ENCODE measurements around the gene MEI1.
"Not testable (repeated sequence)": the region's sequence is repeated elsewhere in the genome, so short reads cannot be mapped to it uniquely, and the experiment has no call there.

MEI1 gene, protein sequence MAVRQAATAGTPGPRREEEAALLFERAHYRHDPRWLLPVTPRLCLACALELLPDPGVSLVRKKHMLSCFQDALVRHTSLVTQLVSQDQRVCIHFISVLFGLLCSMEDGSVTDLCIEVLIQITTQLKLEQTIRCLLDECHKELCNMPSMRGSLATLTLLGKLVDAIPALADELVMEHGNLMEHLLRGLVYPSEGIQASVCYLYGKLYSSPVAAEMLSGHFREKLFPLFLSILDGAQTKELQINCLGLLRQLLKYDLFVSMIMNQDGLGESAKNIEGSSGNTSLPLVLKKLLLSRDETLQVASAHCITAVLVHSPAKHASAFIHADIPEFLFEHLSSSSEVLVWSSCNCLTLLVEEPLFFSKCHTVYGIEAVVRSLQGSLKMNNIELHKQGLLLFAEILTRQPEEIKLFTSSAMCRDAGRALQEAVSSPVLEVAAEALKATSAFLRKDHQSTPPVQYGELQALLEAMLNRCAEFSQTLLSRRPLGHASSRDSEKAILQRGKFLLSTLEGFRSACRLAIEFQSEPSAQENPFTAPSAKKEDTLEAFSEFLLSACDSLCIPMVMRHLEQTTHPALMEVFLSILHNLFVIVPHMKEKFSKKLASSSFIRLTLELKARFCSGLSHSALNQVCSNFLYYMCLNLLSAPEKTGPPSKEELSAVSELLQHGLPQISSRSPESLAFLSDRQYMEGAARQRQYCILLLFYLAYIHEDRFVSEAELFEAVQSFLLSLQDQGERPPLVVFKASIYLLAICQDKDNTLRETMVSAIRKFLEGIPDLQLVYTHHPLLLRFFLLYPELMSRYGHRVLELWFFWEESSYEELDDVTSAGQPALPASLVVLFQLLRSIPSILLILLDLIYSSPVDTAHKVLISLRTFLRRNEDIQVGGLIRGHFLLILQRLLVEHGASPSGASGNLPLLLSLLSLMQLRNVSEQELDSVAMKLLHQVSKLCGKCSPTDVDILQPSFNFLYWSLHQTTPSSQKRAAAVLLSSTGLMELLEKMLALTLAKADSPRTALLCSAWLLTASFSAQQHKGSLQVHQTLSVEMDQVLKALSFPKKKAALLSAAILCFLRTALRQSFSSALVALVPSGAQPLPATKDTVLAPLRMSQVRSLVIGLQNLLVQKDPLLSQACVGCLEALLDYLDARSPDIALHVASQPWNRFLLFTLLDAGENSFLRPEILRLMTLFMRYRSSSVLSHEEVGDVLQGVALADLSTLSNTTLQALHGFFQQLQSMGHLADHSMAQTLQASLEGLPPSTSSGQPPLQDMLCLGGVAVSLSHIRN

DNA sequence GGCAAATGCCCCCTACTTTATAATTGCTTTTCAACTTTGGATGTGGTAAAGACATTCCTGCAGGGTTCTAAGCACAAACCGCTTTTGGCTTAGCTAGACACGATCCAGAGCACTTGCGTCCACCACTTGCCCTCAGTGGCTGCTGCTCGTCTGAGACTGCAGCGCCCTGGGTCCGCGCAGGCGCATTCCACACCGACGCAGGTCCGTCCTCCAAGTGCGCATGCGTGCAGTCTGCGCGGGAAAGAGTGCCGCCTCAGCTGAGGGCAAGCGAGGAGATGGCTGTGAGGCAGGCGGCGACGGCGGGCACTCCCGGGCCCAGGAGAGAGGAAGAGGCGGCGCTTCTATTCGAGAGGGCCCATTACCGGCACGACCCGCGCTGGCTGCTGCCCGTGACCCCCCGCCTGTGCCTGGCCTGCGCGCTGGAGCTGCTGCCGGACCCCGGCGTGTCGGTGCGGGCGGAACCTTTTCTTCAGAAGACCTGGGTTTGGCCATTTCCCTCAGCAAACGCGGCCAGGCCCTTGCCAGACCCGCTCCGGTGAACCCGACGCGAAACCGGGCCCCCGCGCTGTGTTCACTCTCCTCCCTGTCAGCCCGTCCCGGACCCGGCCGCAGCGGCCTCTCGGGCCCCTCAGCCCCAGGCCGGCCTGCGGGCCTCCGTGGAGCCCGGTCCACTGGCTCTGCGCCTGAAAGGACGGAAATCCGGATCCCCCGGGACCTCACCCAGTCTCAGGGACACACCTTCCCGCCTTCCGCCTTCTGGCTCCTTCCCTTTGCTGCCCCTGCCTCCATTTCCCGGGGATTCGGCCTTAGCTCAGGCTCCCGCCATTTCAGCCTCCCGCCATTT is at the start of gene MEI1:
TSS of gene MEI1 (plus strand) at position 240 of the 844 bp plus-strand sequence. CDS start at position 276, 36 bp downstream.
- DNase-seq (ENCODE audit: low read depth in 2 of 2) = peak; percentile 85 to 86

DNA sequence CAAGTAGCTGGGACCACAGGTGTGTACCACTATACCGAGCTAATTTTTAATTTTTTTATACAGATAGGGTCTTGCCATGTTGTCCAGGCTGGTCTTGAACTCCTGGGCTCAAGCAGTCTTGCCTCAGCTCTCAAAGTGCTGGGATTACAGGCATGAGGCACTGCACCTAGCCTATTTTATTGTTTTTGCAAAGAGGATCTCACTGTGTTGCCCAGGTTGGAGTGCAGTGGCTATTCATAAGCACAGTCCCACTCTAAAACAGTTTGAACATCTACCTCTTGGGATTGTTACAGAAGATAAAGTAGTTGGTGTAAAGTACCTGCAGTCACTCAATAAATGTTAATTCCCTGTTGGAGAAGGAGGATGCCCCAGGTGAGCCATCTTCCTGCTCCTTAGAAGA is 49.1 kb upstream of the MEI1 start:
- DNase-seq (ENCODE audit: low read depth in 2 of 2) = no peak

DNA sequence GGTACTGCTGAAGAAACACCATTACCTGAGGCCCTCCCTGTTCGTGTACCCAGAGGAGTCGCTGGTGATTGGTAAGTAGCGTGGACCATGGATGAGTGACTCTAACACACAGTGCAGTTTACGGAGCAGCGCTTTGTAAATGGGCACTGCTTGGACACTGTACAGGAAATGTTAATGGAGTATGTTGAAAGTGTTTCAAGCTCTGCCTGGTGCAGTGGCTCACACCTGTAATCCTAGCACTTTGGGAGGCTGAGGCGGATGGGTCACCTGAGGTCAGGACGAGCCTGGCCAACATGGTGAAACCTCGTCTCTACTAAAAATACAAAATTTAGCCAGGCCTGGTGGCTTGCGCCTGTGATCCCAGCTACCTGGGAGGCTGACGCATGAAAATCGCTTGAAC is 48.5 kb upstream of the MEI1 start:
- DNase-seq (ENCODE audit: low read depth in 2 of 2) = no peak

DNA sequence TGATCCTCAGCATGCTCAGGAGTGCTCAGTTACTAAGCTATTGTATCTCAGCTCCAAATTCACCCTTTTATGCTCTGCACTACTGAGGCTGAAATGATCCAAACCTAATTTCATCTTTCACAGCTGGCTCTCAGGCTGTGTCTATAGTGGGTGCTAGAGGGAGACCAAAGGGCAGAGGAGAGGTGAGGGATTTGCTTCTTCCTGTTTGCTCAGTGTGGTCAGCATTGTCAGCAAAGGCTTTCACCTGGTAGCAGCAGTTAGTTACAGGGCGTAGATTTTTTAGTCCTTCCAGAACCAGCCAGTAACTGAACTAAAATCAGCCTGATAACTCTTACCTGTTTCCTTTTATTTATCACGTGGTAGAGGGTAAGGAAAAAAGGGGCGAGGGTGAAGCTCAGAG is 45.0 kb upstream of the MEI1 start:
- no peak for DNase-seq (ENCODE audit: low read depth in 2 of 2)

DNA sequence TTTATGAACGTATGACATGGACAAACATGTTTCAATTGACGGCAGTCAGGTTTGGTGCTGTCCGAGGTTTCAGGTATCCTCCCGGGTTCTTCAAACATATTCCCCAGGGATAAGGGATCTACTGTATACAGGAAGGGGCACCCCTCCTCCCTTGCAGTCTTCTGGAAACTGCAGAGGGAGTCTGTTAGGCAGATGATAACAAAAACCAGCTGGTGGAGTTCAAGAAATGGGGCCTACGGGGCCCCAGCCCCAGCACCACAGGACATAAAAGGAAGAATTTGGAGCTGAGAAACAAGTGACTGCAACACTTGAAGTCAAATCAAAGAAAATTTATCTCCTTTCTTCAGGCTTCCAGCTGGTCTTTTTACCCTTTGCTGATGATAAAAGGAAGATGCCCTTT is 42.7 kb upstream of the MEI1 start:
- DNase-seq (ENCODE audit: low read depth in 2 of 2) = no peak

DNA sequence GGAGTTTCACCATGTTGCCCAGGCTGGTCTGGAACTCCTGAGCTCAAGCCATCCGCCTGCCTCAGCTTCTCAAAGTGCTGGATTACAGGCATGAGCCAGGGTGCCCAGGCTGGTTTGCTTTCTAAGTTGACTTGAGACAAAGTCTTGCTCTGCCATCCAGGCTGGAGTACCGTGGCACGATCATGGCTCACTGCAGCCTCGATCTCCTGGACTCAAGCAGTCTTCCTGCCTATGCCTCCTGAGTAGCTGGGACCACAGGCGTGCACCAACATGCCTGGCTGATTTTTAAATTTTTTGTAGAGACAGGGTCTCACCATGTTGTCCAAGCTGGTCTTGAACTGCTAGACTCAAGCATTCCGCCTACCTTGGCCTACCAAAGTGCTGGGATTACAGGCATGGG is 41.6 kb upstream of the MEI1 start:
- no peak for DNase-seq (ENCODE audit: low read depth in 2 of 2)

DNA sequence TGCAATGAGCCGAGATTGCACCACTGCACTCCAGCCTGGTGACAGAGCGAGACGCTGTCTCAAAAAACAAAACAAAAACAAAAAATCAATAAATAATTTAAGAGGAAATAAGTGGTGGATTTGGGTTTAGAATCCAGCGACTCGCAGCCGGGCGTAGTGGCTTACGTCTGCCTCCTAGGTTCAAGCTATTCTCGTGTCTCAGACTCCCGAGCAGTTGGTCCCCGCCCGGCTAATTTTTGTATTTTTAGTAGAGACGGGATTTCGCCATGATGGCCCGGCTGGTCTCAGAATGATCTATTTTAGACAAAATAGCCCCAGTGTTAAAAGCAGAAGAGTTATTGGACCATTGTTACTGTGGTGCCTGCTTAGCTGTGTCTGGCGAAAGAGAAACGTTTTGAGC is 40.4 kb upstream of the MEI1 start:
- no peak for DNase-seq (ENCODE audit: low read depth in 2 of 2)

DNA sequence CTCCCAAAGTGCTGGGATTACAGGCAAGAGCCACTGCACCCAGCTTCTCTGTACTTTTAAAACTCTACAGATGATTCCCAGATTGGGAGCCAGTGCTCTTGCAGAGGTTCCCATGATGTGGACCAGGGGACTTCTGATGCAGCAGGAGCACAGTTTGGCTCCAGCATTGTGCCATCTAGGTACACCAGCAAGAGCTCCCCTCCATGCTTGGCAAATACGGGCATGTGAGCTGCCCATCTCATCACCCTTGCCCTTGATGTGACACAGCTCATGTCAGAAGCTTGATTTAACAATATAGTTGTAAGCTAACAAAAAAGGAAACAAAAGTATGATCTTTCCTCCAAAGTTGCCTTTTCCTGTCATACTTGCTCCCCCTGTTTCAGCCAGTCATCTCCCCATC is 39.4 kb upstream of the MEI1 start:
- no peak for DNase-seq (ENCODE audit: low read depth in 2 of 2)

DNA sequence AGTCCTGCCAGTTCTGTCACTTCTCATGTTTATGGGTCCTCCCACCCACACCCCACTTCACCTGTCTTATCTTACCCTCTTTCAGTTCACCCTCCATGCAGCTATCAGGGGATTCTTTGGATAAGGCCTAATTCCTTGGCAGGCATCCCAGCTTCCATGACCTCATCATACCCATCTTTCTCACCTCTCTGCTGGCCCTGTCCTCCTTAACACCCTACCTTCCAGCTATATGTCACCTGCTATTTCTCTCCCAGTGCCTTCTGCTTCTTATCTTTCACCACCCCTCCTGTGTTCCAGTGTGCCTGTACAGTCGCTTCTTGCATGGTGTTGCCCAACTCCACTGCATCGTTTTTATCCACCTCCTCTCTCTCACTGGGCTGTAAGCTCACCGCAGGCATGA is 38.9 kb upstream of the MEI1 start:
- DNase-seq (ENCODE audit: low read depth in 2 of 2) = no peak

DNA sequence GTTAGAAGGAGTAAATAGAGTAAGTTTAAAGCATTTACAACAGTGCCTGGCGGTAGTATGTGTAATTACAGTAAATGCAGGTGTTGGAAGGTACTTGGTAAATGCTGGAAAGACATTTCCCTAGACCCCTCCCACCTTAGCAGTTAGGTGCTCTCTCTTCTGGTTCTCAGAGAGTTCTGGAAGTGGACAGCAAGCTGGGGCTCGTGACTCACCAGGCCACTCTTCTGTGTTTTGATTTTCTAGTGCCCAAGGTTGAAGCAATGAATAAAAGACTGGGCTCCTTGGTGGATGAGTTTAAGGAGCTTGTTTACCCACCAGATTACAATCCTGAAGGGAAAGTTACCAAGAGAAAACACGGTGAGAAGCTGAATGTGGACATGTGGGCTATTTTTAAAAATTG is 38.2 kb upstream of the MEI1 start:
- no peak for DNase-seq (ENCODE audit: low read depth in 2 of 2)

DNA sequence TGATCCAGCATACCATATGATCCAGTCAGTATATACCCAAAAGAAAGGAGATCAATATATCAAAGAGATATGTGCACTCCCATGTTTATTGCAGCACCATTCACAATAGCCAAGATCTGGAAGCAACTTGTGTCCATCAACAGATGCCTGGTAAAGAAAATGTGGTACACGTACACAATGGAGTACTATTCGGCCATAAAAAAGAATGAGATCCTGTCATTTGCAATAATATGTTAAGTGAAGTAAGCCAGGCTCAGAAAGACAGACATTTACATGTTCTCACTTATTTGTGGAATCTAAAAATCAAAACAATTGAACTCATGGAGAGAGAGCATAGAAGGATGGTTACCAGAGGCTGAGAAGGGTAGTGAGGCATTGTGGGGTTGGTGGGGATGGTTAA is 37.6 kb upstream of the MEI1 start:
- DNase-seq (ENCODE audit: low read depth in 2 of 2) = no peak

DNA sequence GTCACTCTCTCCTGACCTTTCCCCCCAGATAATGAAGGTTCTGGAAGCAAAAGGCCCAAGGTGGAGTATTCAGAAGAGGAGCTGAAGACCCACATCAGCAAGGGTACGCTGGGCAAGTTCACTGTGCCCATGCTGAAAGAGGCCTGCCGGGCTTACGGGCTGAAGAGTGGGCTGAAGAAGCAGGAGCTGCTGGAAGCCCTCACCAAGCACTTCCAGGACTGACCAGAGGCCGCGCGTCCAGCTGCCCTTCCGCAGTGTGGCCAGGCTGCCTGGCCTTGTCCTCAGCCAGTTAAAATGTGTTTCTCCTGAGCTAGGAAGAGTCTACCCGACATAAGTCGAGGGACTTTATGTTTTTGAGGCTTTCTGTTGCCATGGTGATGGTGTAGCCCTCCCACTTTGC is 35.7 kb upstream of the MEI1 start:
- DNase-seq (ENCODE audit: low read depth in 2 of 2) = not testable (repeated sequence)

DNA sequence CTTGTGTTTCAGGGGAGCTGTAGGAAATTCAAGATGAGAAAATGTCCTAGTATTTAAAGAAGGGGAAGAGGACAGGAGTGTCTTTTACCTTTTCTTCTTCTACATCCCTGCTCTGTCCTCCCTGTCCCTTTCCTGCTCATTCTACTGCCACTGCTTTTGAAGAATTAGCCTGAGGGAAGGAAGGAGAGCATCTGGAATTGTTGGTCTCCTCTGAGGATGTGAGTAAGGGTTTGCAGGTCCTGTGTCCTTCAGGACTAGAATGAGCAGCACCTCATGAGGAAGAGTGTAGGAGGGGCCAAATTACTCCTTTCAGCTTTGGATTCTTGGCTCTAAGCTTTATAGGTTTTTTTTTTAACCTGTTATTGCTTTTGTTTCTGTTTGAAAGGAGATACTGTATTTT is 34.8 kb upstream of the MEI1 start:
- no peak for DNase-seq (ENCODE audit: low read depth in 2 of 2)

DNA sequence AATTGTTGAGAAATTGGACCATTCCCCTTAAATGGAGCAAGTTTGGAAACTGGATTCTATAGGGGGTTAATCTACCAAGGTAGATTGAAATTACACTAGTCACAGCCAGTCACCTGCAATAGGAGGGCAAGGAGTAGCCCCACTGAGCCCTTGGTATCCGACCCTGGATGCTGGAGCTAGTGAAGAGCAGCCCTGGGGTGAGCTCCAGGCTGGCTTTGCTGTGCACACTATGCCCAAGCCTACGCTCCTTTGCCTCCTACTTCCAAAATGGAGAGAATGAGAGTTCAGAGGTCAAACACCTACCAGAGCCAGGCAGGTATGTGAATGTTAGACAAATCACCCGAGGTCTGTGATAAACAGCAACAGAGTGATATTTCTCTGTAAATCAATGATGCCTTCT is 34.4 kb upstream of the MEI1 start:
- no peak for DNase-seq (ENCODE audit: low read depth in 2 of 2)

DNA sequence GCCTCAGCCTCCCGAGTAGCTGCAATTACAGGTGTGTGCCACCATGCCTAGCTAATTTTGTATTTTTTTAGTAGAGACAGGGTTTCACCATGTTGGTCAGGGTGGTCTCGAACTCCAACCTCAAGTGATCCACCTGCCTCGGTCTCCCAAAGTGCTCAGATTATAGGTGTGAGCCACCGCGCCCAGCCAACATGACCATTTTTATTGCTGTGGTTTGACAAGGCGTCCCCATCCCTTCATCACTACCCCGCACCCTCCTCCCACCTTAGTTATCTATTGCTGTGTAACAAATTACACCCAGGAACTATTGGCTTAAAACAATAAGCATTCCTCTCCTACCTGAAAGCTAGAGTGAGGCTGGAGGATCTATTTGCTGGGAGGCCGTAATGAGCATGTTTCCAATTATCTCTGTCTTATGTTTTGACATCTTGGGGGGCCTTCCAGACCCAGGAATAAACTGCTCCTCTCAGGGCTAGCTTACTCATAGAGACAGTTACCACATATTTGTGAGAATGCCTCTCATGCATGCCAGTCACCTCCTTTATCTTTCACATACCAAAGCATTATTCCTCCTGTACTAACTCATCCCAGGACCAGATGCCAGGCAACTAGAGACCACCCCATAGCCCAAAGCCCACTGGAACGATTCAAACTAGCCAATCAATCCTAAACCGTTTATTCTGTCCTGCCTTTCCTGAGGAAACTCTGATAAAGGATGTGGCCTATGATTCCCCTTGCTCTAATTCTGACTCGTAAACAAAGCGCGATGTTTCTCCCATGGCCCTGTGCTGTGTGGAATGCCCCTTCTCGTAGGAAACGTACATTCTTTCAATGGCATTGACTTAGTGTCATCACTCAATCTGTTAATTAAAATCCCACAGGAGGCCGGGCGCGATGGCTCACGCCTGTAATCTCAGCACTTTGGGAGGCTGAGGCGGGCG is 30.1 kb upstream of the MEI1 start:
- no peak for DNase-seq (ENCODE audit: low read depth in 2 of 2)

DNA sequence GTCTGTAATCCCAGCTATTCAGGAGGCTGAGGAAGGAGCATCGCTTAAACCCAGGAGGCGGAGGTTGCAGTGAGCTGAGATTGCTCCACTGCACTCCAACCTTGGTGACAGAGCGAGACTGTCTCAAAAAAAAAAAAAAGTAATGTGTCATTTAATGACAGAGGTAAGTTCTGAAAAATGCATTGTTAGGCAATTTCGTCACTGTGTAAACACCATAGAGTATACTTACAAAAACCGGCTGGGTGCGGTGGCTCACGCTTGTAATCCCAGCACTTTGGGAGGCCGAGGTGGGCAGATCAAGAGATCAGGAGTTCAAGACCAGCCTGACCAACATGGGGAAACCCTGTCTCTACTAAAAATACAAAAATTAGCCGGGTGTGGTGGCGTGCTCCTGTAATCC is 27.2 kb upstream of the MEI1 start:
- not testable (repeated sequence) for DNase-seq (ENCODE audit: low read depth in 2 of 2)

DNA sequence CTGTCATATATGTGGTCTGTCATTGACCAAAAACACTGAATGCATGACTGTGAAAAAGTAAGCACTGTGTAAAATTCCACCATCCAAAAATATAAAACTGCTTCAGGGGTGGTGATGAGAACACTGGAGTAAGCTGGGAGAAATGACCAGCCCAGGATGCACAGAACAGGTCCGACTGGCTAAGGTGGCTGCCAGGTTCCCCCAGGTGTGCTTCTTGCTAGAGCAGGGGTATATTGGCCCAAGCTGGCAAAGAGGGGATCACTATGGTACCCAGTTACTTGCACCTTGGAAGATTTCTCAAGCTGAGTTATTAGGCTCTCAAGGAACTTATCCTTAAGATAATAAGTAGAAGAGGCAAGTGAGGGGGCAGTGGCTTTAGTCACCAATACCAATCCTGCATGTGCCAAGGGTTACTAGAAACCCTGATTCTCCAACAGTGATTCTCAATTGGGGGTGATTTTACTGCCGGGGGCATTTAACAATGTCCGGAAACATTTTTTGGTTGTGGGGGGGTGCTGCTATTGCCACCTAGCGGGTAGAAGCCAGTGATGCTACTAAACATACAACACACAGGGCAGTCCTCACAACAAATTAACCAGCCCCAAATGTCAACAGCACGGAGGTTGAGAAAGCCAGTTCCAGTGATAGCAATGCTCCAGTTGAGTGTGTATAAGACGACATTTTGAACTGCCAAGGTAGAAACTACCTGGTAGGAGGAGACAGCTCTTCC is 26.4 kb upstream of the MEI1 start:
- no peak for DNase-seq (ENCODE audit: low read depth in 2 of 2)

DNA sequence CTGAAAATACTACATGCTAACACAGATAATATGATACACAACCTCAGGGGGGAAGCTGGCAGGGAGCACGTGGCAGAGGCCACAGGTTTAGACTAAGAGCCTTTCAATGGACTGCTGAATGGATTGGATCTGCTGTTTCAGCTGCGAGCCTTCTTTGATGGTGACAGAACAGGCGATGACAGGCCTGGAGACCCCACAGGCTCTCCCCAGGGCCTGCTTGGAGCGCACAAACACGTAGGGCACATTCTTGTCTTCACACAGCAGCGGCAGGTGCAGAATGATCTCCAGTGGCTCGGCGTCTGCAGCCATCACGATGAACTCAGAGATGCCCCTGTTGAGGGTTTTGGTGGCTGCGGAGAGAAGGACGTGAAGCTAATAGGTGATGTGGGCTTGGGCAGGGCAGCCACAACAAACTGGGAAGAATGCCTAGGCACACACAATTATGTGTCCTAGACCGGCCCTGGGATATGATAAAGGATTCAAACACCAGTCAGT is 24.4 kb upstream of the MEI1 start:
- no peak for DNase-seq (ENCODE audit: low read depth in 2 of 2)

DNA sequence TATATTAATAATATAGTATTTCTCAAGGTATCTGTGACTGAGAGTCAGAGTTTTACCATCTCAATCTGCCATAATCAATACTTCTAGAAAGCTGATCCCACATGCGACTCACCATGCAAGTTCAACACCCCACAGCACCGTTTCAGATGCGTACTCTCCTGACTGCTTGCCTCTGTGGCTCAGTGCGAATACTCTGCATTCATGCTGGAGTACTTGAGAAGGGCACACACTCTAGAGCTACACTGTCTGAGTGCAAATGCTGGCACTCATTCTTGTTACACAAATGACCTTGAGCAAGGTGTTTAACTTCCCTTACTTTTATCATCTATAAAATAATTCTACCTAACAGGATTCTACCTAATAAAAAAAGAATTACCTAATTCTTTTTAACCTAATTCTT is 23.2 kb upstream of the MEI1 start:
- DNase-seq (ENCODE audit: low read depth in 2 of 2) = no peak

All from stimulated activated CD8-positive, alpha-beta memory T cell treated with anti-CD3 and anti-CD28 coated beads, Interleukin-15, amount 100 ng/mL, for 48 hours (primary cell).